ENCODE results near the gene CGAS.
"Not testable (repeated sequence)": the region's sequence is repeated elsewhere in the genome, so short reads cannot be mapped to it uniquely, and the experiment has no call there.

Gene CGAS

GRCh38 chr6:73409395-73409794 is 42.7 kb downstream of the CGAS start:
- TF ChIP-seq, protein P1, sequence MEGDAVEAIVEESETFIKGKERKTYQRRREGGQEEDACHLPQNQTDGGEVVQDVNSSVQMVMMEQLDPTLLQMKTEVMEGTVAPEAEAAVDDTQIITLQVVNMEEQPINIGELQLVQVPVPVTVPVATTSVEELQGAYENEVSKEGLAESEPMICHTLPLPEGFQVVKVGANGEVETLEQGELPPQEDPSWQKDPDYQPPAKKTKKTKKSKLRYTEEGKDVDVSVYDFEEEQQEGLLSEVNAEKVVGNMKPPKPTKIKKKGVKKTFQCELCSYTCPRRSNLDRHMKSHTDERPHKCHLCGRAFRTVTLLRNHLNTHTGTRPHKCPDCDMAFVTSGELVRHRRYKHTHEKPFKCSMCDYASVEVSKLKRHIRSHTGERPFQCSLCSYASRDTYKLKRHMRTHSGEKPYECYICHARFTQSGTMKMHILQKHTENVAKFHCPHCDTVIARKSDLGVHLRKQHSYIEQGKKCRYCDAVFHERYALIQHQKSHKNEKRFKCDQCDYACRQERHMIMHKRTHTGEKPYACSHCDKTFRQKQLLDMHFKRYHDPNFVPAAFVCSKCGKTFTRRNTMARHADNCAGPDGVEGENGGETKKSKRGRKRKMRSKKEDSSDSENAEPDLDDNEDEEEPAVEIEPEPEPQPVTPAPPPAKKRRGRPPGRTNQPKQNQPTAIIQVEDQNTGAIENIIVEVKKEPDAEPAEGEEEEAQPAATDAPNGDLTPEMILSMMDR (IDR thresholded peaks at IDR 0.05; ENCODE audit: insufficient read depth, low read depth, low read length, missing control alignments): no peak
- no peak overlapping the region for H3K4me3 ChIP-seq (ENCODE audit: low read length)
- DNase-seq (ENCODE audit: low read depth): no peak

DNA sequence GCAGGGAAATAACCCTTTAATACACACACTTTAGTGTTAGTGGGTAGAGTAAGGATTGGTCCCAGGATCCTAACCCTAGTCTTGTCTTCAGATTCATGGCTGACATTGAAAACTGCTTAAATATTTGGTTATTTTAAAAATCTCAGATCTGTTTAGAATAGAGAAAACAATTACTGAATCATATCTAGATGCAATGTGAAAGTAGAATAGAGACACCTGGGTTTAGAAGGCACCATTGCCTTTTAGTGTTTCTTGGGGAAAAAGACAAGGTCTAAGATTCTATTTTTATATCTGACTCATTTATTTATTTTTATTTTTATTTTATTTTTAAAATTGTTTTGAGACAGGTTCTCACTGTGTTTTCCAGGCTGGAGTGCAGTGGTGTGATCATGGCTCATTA is 51.4 kb downstream of the CGAS start:
- no peak for DNase-seq (ENCODE audit: low read depth)
- no peak overlapping the region for H3K4me3 ChIP-seq (ENCODE audit: low read length)
- TF ChIP-seq, protein P1 (IDR thresholded peaks at IDR 0.05; ENCODE audit: insufficient read depth, low read depth, low read length, missing control alignments): no peak

DNA sequence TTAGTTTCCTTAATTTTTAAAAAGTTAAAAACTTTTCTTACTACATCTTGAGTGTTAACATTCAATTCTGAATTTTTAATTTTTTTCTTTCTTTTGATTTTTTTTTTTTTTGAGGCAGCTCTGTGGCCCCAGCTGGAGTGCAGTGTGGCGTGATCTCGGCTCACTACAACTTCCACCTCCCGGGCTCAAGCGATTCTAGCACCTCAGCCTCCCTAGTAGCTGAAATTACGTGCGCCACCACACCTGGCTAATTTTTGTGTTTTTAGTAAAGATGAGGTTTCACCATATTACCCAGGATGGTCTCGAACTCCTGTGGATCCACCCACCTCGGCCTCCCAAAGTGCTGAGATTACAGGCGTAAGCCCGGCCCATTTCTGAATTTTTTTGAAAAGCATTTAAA is 56.2 kb downstream of the CGAS start:
- DNase-seq (ENCODE audit: low read depth): no peak
- TF ChIP-seq, protein P1 (IDR thresholded peaks at IDR 0.05; ENCODE audit: insufficient read depth, low read depth, low read length, missing control alignments): no peak
- no peak overlapping the region for H3K4me3 ChIP-seq (ENCODE audit: low read length)

DNA sequence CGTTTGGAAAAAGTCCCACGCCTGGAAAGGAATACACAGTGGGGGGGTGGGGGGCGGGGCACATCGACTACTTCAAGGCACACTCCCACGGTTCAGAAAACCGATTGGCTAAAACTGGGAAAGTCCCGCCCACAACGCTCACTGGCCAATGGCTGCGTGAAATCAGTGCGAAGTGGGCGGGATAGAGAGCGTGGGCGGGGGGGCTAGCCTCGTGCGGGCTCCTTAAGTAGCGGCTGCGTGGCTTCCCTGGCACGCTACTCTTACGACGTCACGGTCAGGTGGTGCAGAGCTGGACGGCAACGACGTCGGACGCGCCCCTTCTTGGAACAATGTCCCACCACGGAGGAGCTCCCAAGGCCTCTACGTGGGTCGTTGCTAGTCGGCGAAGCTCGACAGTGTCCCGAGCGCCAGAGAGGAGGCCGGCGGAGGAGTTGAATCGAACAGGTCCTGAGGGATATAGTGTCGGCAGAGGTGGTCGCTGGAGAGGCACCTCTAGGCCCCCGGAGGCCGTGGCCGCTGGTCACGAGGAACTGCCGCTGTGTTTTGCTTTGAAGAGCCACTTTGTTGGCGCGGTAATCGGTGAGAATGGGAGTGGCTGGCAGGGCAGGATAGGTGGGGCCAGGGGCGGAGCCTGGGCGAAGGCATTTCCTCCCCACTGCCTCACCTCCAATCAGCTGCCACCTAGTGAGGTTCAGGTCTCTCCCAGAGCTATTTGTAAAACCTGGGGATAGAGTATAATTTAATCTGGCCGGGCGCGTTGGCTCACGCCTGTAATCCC is 57.3 kb downstream of the CGAS start, which contains the start of gene DDX43:
TSS of gene DDX43 (plus strand) at position 252 of the 778 bp plus-strand sequence. CDS start at position 330, 78 bp downstream.
- DNase-seq (ENCODE audit: low read depth): peak; percentile 19
- TF ChIP-seq, protein P1 (IDR thresholded peaks at IDR 0.05; ENCODE audit: insufficient read depth, low read depth, low read length, missing control alignments): no peak
- H3K4me3 ChIP-seq (ENCODE audit: low read length): peak within 1 kb of the TSS; percentile 37

DNA sequence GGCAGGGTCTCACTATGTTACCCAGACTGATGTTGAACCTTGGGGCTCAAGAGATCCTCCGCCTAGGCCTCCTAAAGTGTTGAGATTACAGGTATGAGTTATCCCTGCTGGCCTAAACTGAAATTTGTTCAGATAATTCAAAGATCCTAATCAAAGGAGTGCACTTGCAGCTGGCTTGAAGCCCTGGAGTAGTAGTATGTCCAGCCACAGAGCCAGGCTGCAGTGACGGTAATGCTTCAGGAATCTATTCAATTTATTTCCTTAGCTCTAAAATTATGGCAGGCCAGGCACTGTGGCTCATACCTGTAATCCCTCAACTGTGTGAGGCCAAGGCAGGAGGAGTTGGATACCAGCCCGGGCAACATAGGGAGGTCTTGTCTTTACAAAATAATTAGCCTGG is 58.8 kb downstream of the CGAS start:
- TF ChIP-seq, protein P1 (IDR thresholded peaks at IDR 0.05; ENCODE audit: insufficient read depth, low read depth, low read length, missing control alignments): no peak
- no peak for DNase-seq (ENCODE audit: low read depth)
- H3K4me3 ChIP-seq (ENCODE audit: low read length): no peak overlapping the region

DNA sequence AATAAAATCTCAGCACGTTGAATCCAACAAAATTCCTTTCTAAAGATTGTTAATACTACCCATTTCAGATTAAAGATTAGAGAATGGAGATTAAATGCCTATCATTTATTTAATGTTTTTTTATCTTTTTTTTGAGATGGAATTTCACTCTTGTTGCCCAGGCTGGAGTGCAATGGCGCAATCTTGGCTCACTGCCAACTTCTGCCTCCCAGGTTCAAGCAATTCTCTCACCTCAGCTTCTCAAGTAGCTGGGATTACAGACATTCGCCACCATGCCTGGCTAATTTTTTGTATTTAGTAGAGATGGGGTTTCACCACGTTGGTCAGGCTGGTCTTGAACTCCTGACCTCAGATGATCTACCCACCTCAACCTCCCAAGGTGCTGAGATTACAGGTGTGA is 59.9 kb downstream of the CGAS start:
- H3K4me3 ChIP-seq (ENCODE audit: low read length): not testable (repeated sequence)
- DNase-seq (ENCODE audit: low read depth): peak; percentile 20

DNA sequence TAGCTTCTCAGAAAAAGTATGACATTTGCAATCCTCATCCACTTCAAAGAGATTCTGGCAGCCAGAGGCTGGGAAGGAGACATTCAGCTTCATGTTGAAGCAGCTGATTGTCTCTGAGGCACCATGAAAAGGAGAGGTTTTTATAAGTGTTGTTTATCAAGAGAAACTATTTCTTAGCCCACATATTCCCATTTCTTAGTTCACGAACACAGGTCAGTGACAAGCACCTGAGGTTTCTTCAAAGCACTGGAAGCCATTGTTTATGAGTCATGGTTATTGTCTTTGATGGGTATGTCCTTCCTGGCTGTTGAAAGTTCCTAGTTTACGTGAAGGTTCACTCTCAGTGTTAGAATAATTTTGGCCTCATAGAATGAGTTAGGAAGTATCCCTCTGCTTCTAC is 60.4 kb downstream of the CGAS start:
- peak; percentile 46 for DNase-seq (ENCODE audit: low read depth)
- no peak overlapping the region for H3K4me3 ChIP-seq (ENCODE audit: low read length)
- TF ChIP-seq, protein P1 (IDR thresholded peaks at IDR 0.05; ENCODE audit: insufficient read depth, low read depth, low read length, missing control alignments): no peak

Measured in epithelial cell of esophagus (primary cell).